Measurements from ENCODE around the gene SPINK13.

The SPINK13 gene

DNA sequence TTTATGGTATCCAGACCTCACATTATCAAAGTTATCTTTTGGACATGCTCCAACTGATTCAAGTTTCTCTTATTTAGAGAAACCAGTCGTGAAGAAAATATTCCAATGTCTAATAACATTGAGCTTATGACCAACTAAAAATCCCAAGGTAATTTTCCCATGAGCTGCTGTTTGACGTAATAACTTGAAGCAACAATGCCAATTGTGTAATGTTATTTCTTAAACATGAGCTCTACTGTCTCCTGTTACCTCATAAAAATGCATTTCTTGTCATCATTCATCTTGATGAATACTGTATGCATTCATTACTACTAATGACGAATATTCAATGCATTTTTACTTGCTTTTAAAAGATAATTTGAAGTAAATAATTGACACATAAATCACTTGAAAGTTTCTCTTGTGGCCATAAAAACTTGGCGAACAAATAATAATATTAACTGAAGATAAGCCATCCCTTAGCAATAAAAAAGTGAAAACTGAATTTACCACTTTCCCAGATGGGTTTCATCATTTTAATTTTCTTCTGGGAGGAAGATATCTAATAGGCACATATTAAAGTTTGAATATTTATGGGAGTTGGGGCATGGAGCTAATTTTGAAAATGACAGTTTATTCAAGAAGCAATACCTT lies 30.7 kb upstream of the SPINK13 start:
- in situ Hi-C loops (cut with MboI; ENCODE audit: low pct_unique_long_range_greater_than_20kb, low sequenced_read_pairs, unreplicated experiment): no loop called here

DNA sequence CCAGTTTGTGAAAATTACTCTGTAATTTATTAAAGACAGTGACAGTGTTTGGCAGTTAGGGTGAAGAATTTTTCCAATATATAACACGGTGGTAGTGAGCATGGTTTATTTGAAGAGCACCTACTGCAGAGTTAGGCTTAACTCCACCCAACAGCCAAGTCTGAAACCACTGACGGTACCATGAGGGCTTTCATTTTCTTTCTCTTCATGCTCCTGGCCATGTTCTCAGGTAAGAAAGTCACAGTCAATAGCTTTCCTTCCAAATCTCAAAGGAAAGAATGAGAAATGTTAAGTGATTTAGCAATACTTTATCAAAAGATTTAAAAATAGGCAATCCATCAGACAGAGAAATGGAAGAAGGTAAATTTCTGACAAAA lies 30.2 kb upstream of the SPINK13 start, which contains the start of gene MARCOL:
MARCOL (plus strand) TSS at position 108 of the 377 bp plus-strand sequence; CDS start at position 181, 73 bp downstream.
- TF ChIP-seq, protein P1, sequence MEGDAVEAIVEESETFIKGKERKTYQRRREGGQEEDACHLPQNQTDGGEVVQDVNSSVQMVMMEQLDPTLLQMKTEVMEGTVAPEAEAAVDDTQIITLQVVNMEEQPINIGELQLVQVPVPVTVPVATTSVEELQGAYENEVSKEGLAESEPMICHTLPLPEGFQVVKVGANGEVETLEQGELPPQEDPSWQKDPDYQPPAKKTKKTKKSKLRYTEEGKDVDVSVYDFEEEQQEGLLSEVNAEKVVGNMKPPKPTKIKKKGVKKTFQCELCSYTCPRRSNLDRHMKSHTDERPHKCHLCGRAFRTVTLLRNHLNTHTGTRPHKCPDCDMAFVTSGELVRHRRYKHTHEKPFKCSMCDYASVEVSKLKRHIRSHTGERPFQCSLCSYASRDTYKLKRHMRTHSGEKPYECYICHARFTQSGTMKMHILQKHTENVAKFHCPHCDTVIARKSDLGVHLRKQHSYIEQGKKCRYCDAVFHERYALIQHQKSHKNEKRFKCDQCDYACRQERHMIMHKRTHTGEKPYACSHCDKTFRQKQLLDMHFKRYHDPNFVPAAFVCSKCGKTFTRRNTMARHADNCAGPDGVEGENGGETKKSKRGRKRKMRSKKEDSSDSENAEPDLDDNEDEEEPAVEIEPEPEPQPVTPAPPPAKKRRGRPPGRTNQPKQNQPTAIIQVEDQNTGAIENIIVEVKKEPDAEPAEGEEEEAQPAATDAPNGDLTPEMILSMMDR (IDR thresholded peaks at IDR 0.05; ENCODE audit: extremely low read depth, insufficient read depth, missing control alignments): no peak
- in situ Hi-C loops (cut with MboI; ENCODE audit: low pct_unique_long_range_greater_than_20kb, low sequenced_read_pairs, unreplicated experiment): no loop called here
- no peak for DNase-seq (ENCODE audit: low spot score)

More for the DNA sequence above, 30.7 kb upstream of the SPINK13 start:
- TF ChIP-seq, protein P1 (IDR thresholded peaks at IDR 0.05; ENCODE audit: extremely low read depth, insufficient read depth, missing control alignments): no peak
- DNase-seq (ENCODE audit: low spot score): no peak

DNA sequence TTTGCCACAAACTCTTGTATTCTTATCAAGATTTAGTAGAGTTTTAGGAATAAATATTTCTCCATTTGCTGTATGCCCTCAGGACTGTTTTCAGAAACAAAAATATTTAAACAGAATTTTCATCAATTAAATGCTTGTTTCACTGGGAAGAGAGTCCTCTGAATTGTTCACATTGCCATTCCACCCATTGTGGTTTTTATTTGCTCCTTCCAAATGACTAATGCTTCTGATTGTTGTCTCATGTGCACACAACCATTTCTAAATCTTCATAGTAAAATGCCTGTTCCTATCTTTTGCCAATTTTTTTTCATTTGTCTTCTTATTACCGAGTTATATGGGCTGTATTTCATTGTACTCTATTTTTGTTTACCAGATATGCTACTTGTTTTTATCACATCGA lies 19.7 kb upstream of the SPINK13 start:
- TF ChIP-seq, protein P1 (IDR thresholded peaks at IDR 0.05; ENCODE audit: extremely low read depth, insufficient read depth, missing control alignments): no peak
- no peak for DNase-seq (ENCODE audit: low spot score)
- in situ Hi-C loops (cut with MboI; ENCODE audit: low pct_unique_long_range_greater_than_20kb, low sequenced_read_pairs, unreplicated experiment): no loop called here

DNA sequence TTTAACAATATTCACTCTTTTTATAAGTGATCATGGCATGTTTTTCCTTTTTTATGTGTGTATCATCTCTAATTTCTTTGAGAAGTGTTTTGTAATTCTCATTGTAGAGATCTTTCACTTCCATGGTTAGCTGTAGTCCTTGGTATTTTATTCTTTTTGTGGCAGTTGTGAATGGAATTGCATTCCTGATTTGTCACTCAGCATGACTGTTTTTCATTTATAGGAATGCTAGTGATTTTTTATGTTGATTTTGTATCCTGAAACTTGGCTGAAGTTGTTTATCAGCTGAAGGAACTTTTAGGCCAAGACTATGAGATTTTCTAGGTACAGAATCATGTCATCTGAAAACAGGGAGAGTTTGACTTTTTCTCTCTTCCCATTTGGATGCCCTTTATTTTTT lies 13.1 kb upstream of the SPINK13 start:
- TF ChIP-seq, protein P1 (IDR thresholded peaks at IDR 0.05; ENCODE audit: extremely low read depth, insufficient read depth, missing control alignments): no peak
- in situ Hi-C loops (cut with MboI; ENCODE audit: low pct_unique_long_range_greater_than_20kb, low sequenced_read_pairs, unreplicated experiment): no loop called here
- DNase-seq (ENCODE audit: low spot score): no peak

DNA sequence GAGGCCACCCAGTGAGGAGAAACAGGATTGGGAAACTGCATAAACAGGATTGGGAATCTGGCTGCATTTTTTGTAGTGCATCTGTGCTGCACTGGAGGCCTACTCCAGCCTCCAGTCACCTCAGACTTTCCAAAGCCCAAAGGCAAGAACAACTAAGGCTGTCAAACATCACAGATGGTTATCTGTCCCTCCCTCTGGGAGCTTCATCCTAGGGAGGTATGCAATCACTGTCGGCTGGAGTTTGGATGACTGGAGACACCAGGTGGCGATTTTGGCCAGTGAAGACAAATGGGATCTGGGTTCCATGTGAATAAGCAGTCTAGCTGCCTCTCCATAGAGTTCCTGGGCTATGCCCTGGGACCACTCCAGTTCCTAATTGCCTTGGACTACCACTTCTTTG lies 9.3 kb upstream of the SPINK13 start:
- TF ChIP-seq, protein P1 (IDR thresholded peaks at IDR 0.05; ENCODE audit: extremely low read depth, insufficient read depth, missing control alignments): no peak
- in situ Hi-C loops (cut with MboI; ENCODE audit: low pct_unique_long_range_greater_than_20kb, low sequenced_read_pairs, unreplicated experiment): no loop called here
- DNase-seq (ENCODE audit: low spot score): no peak

DNA sequence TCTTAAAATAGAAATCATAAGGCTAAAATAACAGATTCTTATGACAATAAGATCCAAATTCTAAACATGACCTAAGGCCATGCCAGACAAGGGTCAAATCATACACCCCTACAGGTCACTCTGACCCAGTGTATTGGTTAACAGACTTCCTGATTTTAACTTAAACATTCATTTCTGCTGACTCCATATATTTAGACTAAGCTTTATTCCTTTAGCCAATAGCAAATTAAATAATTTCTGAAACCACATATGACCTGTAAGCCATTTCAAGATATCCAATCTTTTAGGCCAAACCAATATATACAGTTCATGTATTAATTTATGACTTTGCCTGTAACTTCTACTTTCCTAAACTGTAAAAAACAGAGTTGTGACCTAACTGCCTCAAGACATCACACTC lies 7.4 kb upstream of the SPINK13 start:
- no peak for DNase-seq (ENCODE audit: low spot score)
- TF ChIP-seq, protein P1 (IDR thresholded peaks at IDR 0.05; ENCODE audit: extremely low read depth, insufficient read depth, missing control alignments): no peak
- in situ Hi-C loops (cut with MboI; ENCODE audit: low pct_unique_long_range_greater_than_20kb, low sequenced_read_pairs, unreplicated experiment): no loop called here
